ENCODE data around the gene CEP152.

Gene CEP152

DNA sequence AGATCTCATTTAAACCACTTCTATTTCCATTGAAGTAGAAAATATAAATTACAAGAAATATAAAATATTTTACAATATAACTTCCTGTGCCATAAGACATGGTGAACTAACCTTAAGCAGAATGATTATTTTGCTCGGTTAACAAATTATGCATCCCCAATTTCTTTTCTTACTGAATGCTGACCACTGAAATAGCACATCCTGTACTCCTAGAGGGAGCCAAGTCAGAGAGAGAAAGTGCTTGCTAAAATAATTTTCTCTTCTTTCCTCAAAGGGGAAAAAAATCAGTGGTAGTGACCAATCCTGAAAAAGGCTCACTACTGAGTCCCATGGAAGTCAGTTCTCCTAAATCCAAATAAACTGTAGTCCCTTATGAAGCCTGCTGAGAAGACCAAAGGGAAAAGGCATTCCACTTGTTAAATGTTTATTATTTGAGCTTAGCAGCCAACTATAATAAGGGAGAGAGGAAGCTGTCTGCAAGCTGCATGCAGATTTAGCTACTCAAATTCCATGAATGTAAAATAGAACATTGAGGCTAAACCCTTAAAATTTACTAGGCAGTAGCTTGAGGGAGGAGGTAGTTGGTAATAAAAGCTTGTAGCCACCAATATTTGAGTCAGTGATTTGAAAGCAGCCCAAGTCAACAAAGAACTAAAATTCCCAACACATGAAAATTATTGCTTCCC lies 33.1 kb downstream of the CEP152 start:
- no peak for DNase-seq (ENCODE audit: low read depth in 1 of 2, low spot score in 1 of 2)

DNA sequence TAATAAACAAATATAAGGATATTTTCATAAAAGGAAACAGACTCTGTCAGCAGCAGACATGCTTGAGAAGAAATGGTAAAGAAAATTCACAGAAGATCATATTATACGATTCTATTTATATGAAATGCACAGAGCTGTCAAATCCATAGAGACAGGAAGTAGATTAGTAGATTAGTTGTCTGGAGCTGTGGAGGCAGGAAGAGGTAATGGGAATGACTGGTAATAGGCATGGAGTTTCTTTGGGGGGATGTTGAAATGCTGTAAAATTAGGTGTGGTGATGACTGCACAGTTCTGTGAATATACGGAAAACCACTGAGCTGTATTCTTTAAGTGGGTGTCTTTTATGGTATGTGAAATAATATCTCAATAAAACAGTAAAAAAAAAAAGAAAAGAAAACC lies 35.3 kb downstream of the CEP152 start:
- DNase-seq (ENCODE audit: low read depth in 1 of 2, low spot score in 1 of 2) = no peak

- no peak for DNase-seq (ENCODE audit: low read depth in 1 of 2, low spot score in 1 of 2)
Measured at GRCh38 chr15:48774484-48774883, 36.4 kb downstream of the CEP152 start.

DNA sequence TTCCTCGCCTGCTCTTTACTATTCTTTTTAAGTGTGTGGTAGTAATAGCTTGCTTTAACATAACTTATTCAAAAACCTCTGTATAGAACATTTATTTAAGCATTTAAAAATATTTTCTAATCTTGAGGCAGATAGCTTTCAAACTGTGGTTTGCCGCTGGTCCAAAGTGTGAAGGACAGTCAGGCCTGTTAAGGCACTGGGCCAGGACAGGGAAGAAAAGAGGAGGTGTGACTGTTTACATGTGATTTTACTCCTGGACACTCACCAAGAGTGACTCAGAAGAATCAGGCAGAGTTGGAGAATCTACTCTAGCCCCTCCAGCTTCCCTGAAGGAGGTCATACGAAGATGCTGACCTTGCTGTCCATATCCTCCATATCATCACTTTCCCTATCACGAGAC lies 44.7 kb downstream of the CEP152 start:
- no peak for DNase-seq (ENCODE audit: low read depth in 1 of 2, low spot score in 1 of 2)

GRCh38 chr15:48765022-48765421 lies 45.8 kb downstream of the CEP152 start:
- DNase-seq (ENCODE audit: low read depth in 1 of 2, low spot score in 1 of 2) = no peak

DNA sequence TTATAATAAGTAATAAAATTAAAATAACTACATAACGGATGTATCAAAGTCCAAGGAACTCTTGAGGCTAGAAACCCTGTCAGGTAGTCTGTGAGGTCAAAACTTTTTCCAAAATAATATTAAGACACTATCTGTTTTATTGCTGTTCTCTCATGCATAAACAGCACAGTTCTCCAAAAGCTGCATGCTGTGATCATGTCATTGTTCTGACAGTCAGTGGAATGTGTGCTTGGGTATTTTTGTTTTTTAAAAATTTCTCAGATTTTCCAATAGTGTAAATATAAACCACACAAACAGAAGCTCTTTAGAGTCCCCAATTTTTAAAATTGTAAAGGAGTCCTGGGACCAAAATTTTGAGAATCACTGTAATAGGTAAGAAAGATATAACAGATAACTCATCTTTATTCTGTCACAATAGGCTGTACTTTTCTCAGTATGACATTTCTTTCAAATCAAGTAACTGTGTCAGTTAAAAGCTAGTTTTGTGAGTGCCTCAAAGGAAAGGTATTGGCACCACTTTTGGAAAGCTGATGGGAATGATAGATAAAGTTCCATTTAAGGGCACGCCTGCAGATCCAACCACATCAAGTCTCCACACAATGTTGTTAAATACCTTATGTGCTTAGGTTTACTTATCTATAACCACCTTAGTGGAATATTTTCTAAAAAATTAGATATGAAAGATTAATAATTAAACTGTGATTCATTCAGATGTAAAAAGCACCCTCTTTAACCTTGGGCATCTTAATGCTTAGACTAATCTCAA lies 49.3 kb downstream of the CEP152 start:
- DNase-seq (ENCODE audit: low read depth in 1 of 2, low spot score in 1 of 2) = no peak

DNA sequence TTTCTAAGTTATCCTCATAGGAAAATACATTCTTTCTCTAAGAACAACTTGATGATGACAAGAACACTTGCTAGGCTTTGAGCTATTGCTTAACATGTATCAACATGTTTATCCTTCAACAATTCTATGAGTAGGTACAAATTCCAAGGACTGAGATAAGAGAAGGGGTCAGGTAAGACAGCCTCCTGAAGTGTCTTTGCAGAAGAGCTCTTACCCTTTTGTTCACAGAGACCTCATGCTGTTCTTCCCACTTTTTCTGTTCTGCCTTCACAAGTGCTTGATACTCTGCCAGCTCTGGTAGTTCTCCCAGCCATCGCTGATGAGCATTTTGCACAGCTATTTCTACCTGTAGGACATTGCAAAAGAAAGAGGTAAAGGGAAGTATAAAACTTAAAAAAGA lies 50.9 kb downstream of the CEP152 start:
- no peak for DNase-seq (ENCODE audit: low read depth in 1 of 2, low spot score in 1 of 2)

DNA sequence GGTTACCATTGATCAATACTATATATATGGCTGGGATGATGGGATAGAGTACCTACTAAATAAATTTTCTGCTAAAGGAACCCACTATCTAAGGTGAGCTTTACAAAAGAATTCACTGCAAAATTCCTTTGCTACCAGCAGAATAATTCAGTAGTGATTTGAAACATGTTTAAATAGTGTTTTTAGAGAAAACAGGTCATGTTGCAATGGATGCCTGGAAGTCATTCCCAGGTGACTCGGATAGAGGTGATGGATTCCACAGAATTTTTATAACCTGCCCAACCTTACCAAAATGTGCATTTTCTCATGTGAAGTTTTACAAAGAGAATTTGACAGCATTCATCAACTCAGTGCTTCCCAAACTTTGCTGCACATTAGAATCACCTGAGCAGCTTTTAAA lies 53.2 kb downstream of the CEP152 start:
- no peak for DNase-seq (ENCODE audit: low read depth in 1 of 2, low spot score in 1 of 2)

GRCh38 chr15:48754011-48754410 lies 56.9 kb downstream of the CEP152 start:
- DNase-seq (ENCODE audit: low read depth in 1 of 2, low spot score in 1 of 2) = no peak

DNA sequence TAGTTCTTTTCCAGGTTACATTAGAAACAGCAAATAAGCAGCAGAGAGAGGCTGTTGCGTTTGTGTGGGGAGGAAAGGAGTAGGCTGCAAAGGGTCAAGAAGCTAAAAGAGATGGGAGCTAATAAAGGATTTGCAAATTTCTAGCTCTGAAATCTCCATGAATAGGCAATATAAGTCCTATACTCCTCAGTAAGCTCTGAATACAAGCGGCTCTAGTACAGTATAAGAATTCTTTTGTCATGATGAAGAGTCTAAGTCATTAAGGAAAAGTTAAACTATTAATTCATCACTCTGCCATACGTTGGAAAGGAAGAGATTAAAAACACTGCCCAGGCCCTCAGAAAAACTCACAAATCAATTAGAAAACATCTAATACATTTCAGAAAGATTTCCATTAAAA lies 59.3 kb downstream of the CEP152 start:
- DNase-seq (ENCODE audit: low read depth in 1 of 2, low spot score in 1 of 2) = no peak

- DNase-seq (ENCODE audit: low read depth in 1 of 2, low spot score in 1 of 2) = no peak
Measured at GRCh38 chr15:48748535-48748934, 62.3 kb downstream of the CEP152 start.

DNA sequence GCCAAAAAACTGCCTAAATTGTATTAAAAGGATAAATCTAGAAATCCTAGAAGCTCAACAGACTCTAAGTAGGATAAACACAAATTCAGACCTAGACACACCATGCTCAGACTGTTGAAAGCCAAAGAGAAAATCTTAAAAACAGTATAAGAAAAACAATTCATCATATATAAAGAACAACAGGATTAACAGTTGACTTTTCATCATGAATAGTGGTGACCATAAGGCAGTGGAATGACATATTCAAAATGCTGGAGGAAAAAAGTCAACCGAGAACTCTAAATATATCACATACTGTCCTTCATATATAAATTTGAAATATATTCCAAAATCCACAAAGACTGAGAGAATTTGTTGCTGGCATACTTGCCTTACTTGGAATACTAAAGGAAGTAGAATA lies 77.3 kb downstream of the CEP152 start:
- DNase-seq (ENCODE audit: low read depth in 1 of 2, low spot score in 1 of 2) = no peak

DNA sequence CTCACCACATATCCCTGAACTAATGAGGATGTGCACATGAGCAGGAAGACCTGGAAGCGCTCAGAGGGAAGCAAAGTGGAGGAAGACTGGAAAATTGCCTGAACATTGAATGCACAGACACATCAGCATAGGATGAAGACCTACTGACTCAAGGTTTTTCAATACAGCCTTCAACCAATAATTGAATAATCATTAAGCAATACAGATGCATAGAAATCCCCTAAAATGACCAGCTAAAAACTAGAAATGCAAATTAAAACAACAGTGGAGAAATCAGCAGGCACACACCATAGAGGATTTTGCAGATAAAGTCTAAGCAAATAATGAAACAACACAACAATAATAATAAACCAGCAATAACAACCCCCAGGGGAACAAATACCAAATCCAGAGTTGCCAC lies 80.4 kb downstream of the CEP152 start:
- DNase-seq (ENCODE audit: low read depth in 1 of 2, low spot score in 1 of 2) = no peak

DNA sequence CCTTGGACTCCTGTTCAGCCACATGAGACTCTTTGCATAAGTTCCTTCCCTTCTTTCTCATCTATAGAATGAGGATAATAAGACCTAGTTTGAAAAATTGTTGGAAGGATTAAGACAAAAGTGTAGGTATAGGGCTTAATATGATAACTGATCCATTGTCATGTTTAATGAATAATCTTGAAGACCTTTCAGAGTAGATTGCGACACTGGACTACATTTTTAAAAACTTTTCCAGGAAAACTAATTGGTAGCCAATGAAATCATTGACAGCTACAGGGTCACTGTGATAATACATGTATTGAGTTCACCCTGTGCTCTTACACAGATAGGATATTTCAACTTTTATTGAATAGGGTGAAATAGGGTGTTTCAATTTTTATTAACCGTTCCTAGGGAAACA lies 86.9 kb downstream of the CEP152 start:
- DNase-seq (ENCODE audit: low read depth in 1 of 2, low spot score in 1 of 2) = no peak

DNA sequence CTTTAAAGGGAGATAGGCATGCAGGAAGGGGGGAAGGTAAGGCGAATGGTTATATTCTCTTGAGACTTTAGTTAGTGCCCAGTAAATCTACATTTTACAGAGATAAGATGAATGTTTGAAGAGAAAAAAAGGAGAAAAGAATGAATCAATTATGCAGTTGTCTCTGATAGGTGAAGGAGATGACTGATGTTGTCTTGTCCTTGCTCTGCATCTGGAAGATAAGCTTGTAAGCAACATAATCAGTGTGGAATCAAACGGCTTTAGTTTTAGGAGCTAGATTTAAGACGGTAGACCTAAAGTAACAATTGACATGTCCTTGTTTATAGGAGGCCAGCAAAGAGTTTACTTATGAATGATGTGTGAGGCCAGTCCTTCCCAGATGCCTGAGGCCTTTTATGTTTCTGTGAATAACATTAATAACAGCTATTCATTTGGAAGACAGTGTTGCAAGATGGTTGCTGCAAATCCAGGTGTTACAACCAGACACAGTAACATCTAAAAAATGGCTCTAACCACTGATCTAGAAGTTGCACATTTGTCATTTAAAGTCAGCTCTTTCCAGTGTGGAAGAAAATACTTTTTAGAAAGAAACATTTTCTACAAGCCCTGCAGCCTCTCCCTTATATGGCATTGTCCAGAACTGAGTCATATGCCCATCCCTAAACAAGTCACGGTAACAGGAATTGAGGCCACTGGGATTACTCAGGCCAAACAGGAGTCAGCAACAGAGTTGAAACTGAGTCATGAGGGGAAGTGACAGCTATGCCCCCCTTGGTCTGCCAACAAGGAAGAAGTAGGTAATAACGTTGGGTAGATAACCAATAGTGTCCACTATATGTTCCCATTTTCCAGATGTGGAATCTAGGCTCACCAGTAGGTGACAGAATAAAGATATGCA lies 87.9 kb downstream of the CEP152 start:
- no peak for DNase-seq (ENCODE audit: low read depth in 1 of 2, low spot score in 1 of 2)

- DNase-seq (ENCODE audit: low read depth in 1 of 2, low spot score in 1 of 2) = no peak
Measured at GRCh38 chr15:48721061-48721810, 89.6 kb downstream of the CEP152 start.

- no peak for DNase-seq (ENCODE audit: low read depth in 1 of 2, low spot score in 1 of 2)
Measured at GRCh38 chr15:48720646-48721045, 90.2 kb downstream of the CEP152 start.

GRCh38 chr15:48719668-48720067 lies 91.2 kb downstream of the CEP152 start:
- DNase-seq (ENCODE audit: low read depth in 1 of 2, low spot score in 1 of 2) = no peak

GRCh38 chr15:48718646-48719045 lies 92.2 kb downstream of the CEP152 start:
- no peak for DNase-seq (ENCODE audit: low read depth in 1 of 2, low spot score in 1 of 2)

- no peak for DNase-seq (ENCODE audit: low read depth in 1 of 2, low spot score in 1 of 2)
Measured at GRCh38 chr15:48717458-48717857, 93.4 kb downstream of the CEP152 start.

GRCh38 chr15:48712546-48712945 lies 98.3 kb downstream of the CEP152 start:
- no peak for DNase-seq (ENCODE audit: low read depth in 1 of 2, low spot score in 1 of 2)
